CD4-positive, alpha-beta T cell treated with Interferon gamma for 1 hour (primary cell): Measurements from ENCODE around the gene WDR48.

Experiments used
- DNase-seq: peaks from one replicate; pipeline ENCODE4 v3.0.0-alpha.2; 2020

Gene WDR48

GRCh38 chr3:39103324-39103693, 51.5 kb downstream of the WDR48 start:
- no peak for DNase-seq

GRCh38 chr3:39103791-39104552, 52.2 kb downstream of the WDR48 start:
- no peak for DNase-seq

GRCh38 chr3:39104961-39105686, 53.3 kb downstream of the WDR48 start:
- DNase-seq: no peak

GRCh38 chr3:39105687-39106063, 53.9 kb downstream of the WDR48 start:
- no peak for DNase-seq

- no peak for DNase-seq
These were observed 54.5 kb downstream of the WDR48 start for GRCh38 chr3:39106281-39106811.

- no peak for DNase-seq
These were observed 55.1 kb downstream of the WDR48 start for GRCh38 chr3:39106851-39107387.

- peak; percentile 82 for DNase-seq
These were observed 55.8 kb downstream of the WDR48 start, which contains the start of the genes GORASP1 and TTC21A for GRCh38 chr3:39107388-39108199. Gene GORASP1, minus strand, starts transcription at chr3:39107627. Its CDS starts 86 bp downstream, at chr3:39107541. Gene TTC21A, plus strand, starts transcription at chr3:39107680. Its CDS starts 158 bp downstream, at chr3:39107838.

- peak; percentile 37 for DNase-seq
These were observed 56.4 kb downstream of the WDR48 start for GRCh38 chr3:39108200-39108710.

- DNase-seq: no peak
These were observed 57.3 kb downstream of the WDR48 start for GRCh38 chr3:39109086-39109485.

- DNase-seq: no peak
These were observed 58.3 kb downstream of the WDR48 start for GRCh38 chr3:39110041-39110639.

- DNase-seq: no peak
These were observed 60.3 kb downstream of the WDR48 start for GRCh38 chr3:39112113-39112512.

- DNase-seq: no peak
These were observed 60.7 kb downstream of the WDR48 start for GRCh38 chr3:39112535-39112934.

GRCh38 chr3:39113291-39113690, 61.5 kb downstream of the WDR48 start:
- DNase-seq: no peak

- DNase-seq: no peak
These were observed 62.6 kb downstream of the WDR48 start for GRCh38 chr3:39114456-39114855.

- no peak for DNase-seq
These were observed 64.1 kb downstream of the WDR48 start for GRCh38 chr3:39115870-39116269.

- DNase-seq: no peak
These were observed 66.3 kb downstream of the WDR48 start for GRCh38 chr3:39118079-39118478.

- DNase-seq: no peak
These were observed 67.3 kb downstream of the WDR48 start for GRCh38 chr3:39118931-39119660.

GRCh38 chr3:39121621-39122020, 69.8 kb downstream of the WDR48 start:
- DNase-seq: no peak

- DNase-seq: no peak
These were observed 71.0 kb downstream of the WDR48 start for GRCh38 chr3:39122813-39123212.

GRCh38 chr3:39124876-39125840, 73.3 kb downstream of the WDR48 start:
- no peak for DNase-seq
